ENCODE data around the gene ATF7IP.

DNA sequence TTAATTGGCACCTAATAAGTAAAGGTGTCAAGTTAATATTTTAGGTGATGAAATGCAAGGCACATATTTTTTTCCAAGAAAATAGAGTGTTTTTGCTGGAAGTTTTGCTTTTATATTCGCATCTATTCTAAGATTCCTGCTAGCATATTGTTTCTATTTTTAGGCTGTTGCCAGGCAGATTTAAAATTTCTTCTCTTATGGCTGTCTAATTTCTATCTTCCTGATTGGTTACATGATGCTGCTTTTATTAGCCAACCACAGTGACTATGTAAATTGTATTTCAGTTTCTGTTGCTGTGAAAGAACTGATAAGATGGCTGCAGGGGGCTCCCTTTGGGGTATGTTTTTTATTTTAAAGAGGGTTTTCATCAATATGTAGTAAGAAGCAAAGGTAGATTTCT is 42.7 kb downstream of the ATF7IP start:
- no peak for TF ChIP-seq YY1 (IDR thresholded peaks at IDR 0.05; ENCODE audit: insufficient read depth, insufficient read length)
- no peak for TF ChIP-seq ZNF274 (IDR thresholded peaks at IDR 0.05; ENCODE audit: low read depth, low read length)
- TF ChIP-seq SUZ12 (IDR thresholded peaks at IDR 0.05; ENCODE audit: extremely low read depth, insufficient read depth, insufficient read length), result no peak

All from NT2/D1 (cell line).